B cell (primary cell): ENCODE results near the gene GPC5. TPM values are rescaled to one million over a fixed set of nuclear protein-coding genes. Genes with fewer than 3 reads are reported as not detected.

Experiments used
- ATAC-seq: fragments of 200-7000 bp; cut with Tn5 transposase; one replicate; pipeline ENCODE4 v1.10.0; 2021; ENCODE audit warnings: low read depth, mild to moderate bottlenecking, moderate number of reproducible peaks, moderate library complexity
- CTCF ChIA-PET: fragments of 350-600 bp; sonication (Branson Sonifier 250); formaldehyde crosslinking; loops from one replicate; lab custom pipeline; 2021; ENCODE audit warnings: antibody characterized with exemption, inconsistent platforms; lab: Charles Lee
- POLR2A ChIA-PET: fragments of 350-600 bp; sonication (Branson Sonifier 250); formaldehyde crosslinking; loops from one replicate; lab custom pipeline; 2021; ENCODE audit warnings: antibody characterized with exemption; lab: Charles Lee
- DNase-seq: peaks from one replicate; pipeline ENCODE4 v3.0.0; 2013
- H2AFZ ChIP-seq: 2 replicates; pipeline ENCODE4 v1.6.1; 2012; ENCODE audit warnings: mild to moderate bottlenecking, low read depth, low read length; ENCODE audit not compliant: insufficient read depth, poor library complexity, severe bottlenecking
- H3K27ac ChIP-seq, 2 donors: 1 replicate in 1 of 2; 2 replicates in 1 of 2; pipeline ENCODE4 v1.5.1; 2012 to 2013; ENCODE audit warnings: low read length in 2 of 2, mild to moderate bottlenecking in 2 of 2, moderate library complexity in 1 of 2
- H3K27me3 ChIP-seq, 4 experiments: fragments of 200-600 bp in 1 of 4; sonication (generic) in 1 of 4; replicated peaks in 1 of 4; 1 replicate in 2 of 4; 2 replicates in 2 of 4; pipeline versions ENCODE4 v1.6.1 to v1.7.0; 2013 to 2016; ENCODE audit warnings: low read length in 3 of 4, mild to moderate bottlenecking in 2 of 4, mixed read lengths in 1 of 4, moderate library complexity in 1 of 4; ENCODE audit not compliant: insufficient read depth in 4 of 4, control insufficient read depth in 3 of 4; ENCODE audit errors: control extremely low read depth in 1 of 4
- H3K36me3 ChIP-seq, 2 experiments: replicated peaks in 1 of 2; 1 replicate in 1 of 2; 2 replicates in 1 of 2; pipeline versions ENCODE4 v1.6.1 to v1.7.1; 2013; ENCODE audit warnings: low read length in 1 of 2; ENCODE audit not compliant: insufficient read depth in 2 of 2, control insufficient read depth in 1 of 2; ENCODE audit errors: control extremely low read depth in 1 of 2, extremely low read depth in 1 of 2
- H3K4me1 ChIP-seq, 2 donors: fragments of 200-600 bp in 1 of 2; sonication (generic) in 1 of 2; 1 replicate in 1 of 2; 2 replicates in 1 of 2; pipeline versions ENCODE4 v1.5.1 to v1.6.1; 2013 to 2017; ENCODE audit warnings: low read length in 2 of 2; ENCODE audit not compliant: control insufficient read depth in 2 of 2, insufficient read depth in 2 of 2
- H3K4me2 ChIP-seq: replicated peaks from 2 replicates; pipeline ENCODE3; 2012; ENCODE audit warnings: mild to moderate bottlenecking, low read depth, low read length; ENCODE audit not compliant: poor library complexity, severe bottlenecking
- H3K4me3 ChIP-seq, 5 experiments: fragments of 200-600 bp in 1 of 5; sonication (generic) in 1 of 5; 1 replicate in 3 of 5; 2 replicates in 2 of 5; pipeline versions ENCODE4 v1.5.1 to v1.7.0; 2011 to 2016; ENCODE audit warnings: low read length in 4 of 5, mild to moderate bottlenecking in 4 of 5, low read depth in 2 of 5, control low read depth in 1 of 5, moderate library complexity in 1 of 5; ENCODE audit not compliant: insufficient read depth in 1 of 5; ENCODE audit errors: control extremely low read depth in 1 of 5, extremely low read depth in 1 of 5
- H3K79me2 ChIP-seq: fragments of 200-600 bp; sonication (generic); one replicate; pipeline ENCODE4 v1.6.0; 2016; ENCODE audit warnings: low read length; ENCODE audit not compliant: control insufficient read depth, insufficient read depth
- H3K9ac ChIP-seq: fragments of 200-600 bp; sonication (generic); 2 replicates; pipeline ENCODE4 v1.6.1; 2017; ENCODE audit warnings: mild to moderate bottlenecking, low read length, moderate library complexity
- H3K9me3 ChIP-seq, 3 donors: one replicate each; pipeline versions ENCODE4 v1.6.1 to v1.7.1; 2013; ENCODE audit warnings: low read length in 2 of 3; ENCODE audit not compliant: control insufficient read depth in 2 of 3, insufficient read depth in 1 of 3; ENCODE audit errors: control extremely low read depth in 1 of 3
- H4K20me1 ChIP-seq: 2 replicates; pipeline ENCODE4 v1.6.0; 2012; ENCODE audit warnings: mild to moderate bottlenecking, low read length; ENCODE audit not compliant: insufficient read depth, control insufficient read depth, poor library complexity, severe bottlenecking
- H3K27ac Mint-ChIP-seq: one replicate; pipeline ENCODE4 v1.8.0; 2021; ENCODE audit warnings: mixed read lengths
- H3K27me3 Mint-ChIP-seq: one replicate; pipeline ENCODE4 v1.8.0; 2021; ENCODE audit warnings: mixed read lengths
- H3K4me1 Mint-ChIP-seq: one replicate; pipeline ENCODE4 v1.8.0; 2021; ENCODE audit warnings: mixed read lengths
- H3K4me3 Mint-ChIP-seq: one replicate; pipeline ENCODE4 v1.8.0; 2021; ENCODE audit warnings: mixed read lengths
- H3K9me3 Mint-ChIP-seq: one replicate; pipeline ENCODE4 v1.8.0; 2022; ENCODE audit warnings: mixed read lengths; ENCODE audit not compliant: insufficient read depth
- CTCF ChIP-seq: fragments of 200-600 bp; IDR thresholded peaks from one replicate; pipeline ENCODE4 v1.8.0; 2022; ENCODE audit warnings: antibody characterized with exemption, mild to moderate bottlenecking
- EZH2 ChIP-seq: IDR thresholded peaks from 2 replicates; pipeline ENCODE4 v1.6.1; 2012; ENCODE audit warnings: borderline replicate concordance, low read depth, mild to moderate bottlenecking, moderate library complexity, low read length; ENCODE audit not compliant: insufficient read depth, poor library complexity, severe bottlenecking
- WGBS: methylation state at CpG from one replicate; pipeline ENCODE4 v1.1.5; 2013; ENCODE audit warnings: missing lambda C conversion rate; ENCODE audit not compliant: insufficient coverage; 5-methylcytosine and 5-hydroxymethylcytosine counted together
- intact Hi-C: fragments of 100-400 bp; cut with micrococcal nuclease; formaldehyde crosslinking; loops from one replicate; pipeline ENCODE4 v1.10.0; 2022
- polyA plus RNA-seq: library from polyadenylated mRNA; depleted of rRNA; stranded (reverse); fragments of >200 nt; gene quantifications from 2 replicates; pipeline ENCODE4 v1.2.3, GENCODE V29; 2012
- total RNA-seq, 2 donors: library from RNA; stranded (reverse); fragments of 120-200 nt in 1 of 2; gene quantifications; 1 replicate in 1 of 2; 2 replicates in 1 of 2; pipeline versions ENCODE4 v1.2.3 to v1.2.4, GENCODE V29; 2013 to 2022

The GPC5 gene
- total and polyA plus RNA-seq, 2 donors (not counting 1 experiment from before 2014, with no cell fraction given), result 0.15 to 0.30 TPM

DNA sequence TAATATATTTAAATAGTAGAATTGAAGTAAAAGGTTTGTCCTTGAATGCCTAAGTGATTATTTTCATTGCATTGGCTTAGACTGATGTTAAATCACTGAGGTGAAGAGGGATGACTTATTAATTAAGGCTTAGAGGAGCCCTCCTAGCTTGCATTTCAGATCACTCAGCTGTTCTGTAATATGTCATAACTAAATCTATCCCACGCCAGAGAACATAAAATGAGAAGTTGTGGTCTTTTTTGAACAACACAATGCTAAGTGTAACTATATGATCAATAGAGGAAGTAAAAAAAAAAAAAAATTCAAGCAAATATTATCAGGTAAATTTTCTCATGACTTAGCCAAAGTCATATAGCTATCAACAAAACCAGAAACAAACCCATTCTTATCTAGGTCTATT lies 752.2 kb downstream of the GPC5 start:
- Histone ChIP-seq H4K20me1 (no peaks in the 10 kb centered on the region), H3K27me3 (no peaks in the 10 kb centered on the region), H3K36me3 (no peaks in the 10 kb centered on the region), H3K9me3 (no peaks in the 10 kb centered on the region), H3K4me2 (no peak overlapping the region), H2AFZ (no peak overlapping the region), H3K4me3 (no peak overlapping the region), H3K27ac (no peak overlapping the region), H3K9ac (no peak overlapping the region), H3K4me1 (no peaks in the 10 kb centered on the region), H3K79me2 (no peaks in the 10 kb centered on the region)
- no peak overlapping the region for H3K4me3 Mint-ChIP-seq
- H3K9me3 Mint-ChIP-seq, result no peaks in the 10 kb centered on the region
- WGBS, result no CpG with 5 or more reads among the region's 1 CpG
- ChIA-PET CTCF (no interaction called here), POLR2A (no interaction called here)
- H3K27ac Mint-ChIP-seq, result no peak overlapping the region
- DNase-seq (no peak), ATAC-seq (no peak)
- intact Hi-C loops, result no loop called here
- no peaks in the 10 kb centered on the region for H3K27me3 Mint-ChIP-seq
- no peaks in the 10 kb centered on the region for H3K4me1 Mint-ChIP-seq
- TF ChIP-seq EZH2 (no peak), CTCF (no peak)

DNA sequence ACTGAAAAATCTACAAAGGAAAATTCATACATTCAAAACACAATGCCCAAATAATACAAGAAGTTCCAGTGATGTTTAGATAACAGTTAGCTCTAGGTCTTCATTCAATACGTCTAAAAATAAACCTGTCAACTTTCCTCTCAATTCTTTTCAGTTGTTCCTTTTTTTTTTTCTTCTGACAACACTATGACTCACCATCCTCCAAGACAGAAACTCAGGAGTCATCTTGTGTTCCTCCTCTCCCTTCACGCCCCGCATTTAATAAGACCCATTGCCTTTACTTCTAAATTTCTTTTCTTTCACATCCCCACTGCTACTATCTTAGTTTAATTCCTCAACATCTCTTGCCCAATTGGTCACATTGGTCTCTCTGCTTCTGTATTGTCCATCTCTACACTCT lies 759.9 kb downstream of the GPC5 start:
- Mint-ChIP-seq H3K27me3 (no peaks in the 10 kb centered on the region), H3K27ac (no peak overlapping the region), H3K4me3 (no peak overlapping the region), H3K9me3 (no peaks in the 10 kb centered on the region), H3K4me1 (no peaks in the 10 kb centered on the region)
- no peak overlapping the region for H2AFZ ChIP-seq
- TF ChIP-seq EZH2 (no peak), CTCF (no peak)
- no peaks in the 10 kb centered on the region for H3K27me3 ChIP-seq
- 49% methylated on average over 3 of the region's 3 CpGs for WGBS
- intact Hi-C loops, result no loop called here
- ATAC-seq (no peak), DNase-seq (no peak)
- ChIA-PET CTCF (no interaction called here), POLR2A (no interaction called here)
- H3K36me3 ChIP-seq, result no peaks in the 10 kb centered on the region
- no peaks in the 10 kb centered on the region for H4K20me1 ChIP-seq
- no peak overlapping the region for H3K4me3 ChIP-seq
- H3K27ac ChIP-seq, result no peak overlapping the region
- H3K4me1 ChIP-seq, result no peaks in the 10 kb centered on the region
- no peak overlapping the region for H3K9ac ChIP-seq
- H3K9me3 ChIP-seq, result peaks cover 0 to 3% (median 0%) of the 10 kb centered on the region in 3 donors
- no peak overlapping the region for H3K4me2 ChIP-seq
- no peaks in the 10 kb centered on the region for H3K79me2 ChIP-seq
